GM19351 (cell line): ENCODE results near the gene IL3.

ENCODE experiments used
- ATAC-seq: cut with Tn5 transposase; IDR thresholded peaks from one replicate; pipeline ENCODE4 v1.9.1; 2021; ENCODE audit warnings: mild to moderate bottlenecking, moderate library complexity; ENCODE audit not compliant: unreplicated experiment

The IL3 gene

GRCh38 chr5:132060501-132061161 is at the start of gene IL3:
Gene IL3 (plus strand): TSS chr5:132060655. CDS start chr5:132060707, 52 bp downstream.
- ATAC-seq: no peak

GRCh38 chr5:132010989-132011621 is 49.4 kb upstream of the IL3 start:
- ATAC-seq: no peak

GRCh38 chr5:132011622-132012343 is 48.7 kb upstream of the IL3 start, which contains the start of gene ACSL6:
Gene ACSL6 (minus strand): TSS chr5:132011658. CDS start chr5:132011553, 105 bp downstream.
- ATAC-seq: no peak

GRCh38 chr5:132012371-132013005 is 48.0 kb upstream of the IL3 start:
- ATAC-seq: no peak

- ATAC-seq: no peak
Observed at GRCh38 chr5:132013006-132013689, 47.3 kb upstream of the IL3 start.

GRCh38 chr5:132013711-132014110 is 46.7 kb upstream of the IL3 start:
- no peak for ATAC-seq

- no peak for ATAC-seq
Observed at GRCh38 chr5:132016721-132017250, 43.7 kb upstream of the IL3 start.

- ATAC-seq: no peak
Observed at GRCh38 chr5:132017316-132017715, 43.1 kb upstream of the IL3 start.

- ATAC-seq: no peak
Observed at GRCh38 chr5:132017738-132018625, 42.5 kb upstream of the IL3 start.

GRCh38 chr5:132019337-132019736 is 41.1 kb upstream of the IL3 start:
- no peak for ATAC-seq

GRCh38 chr5:132019857-132020555 is 40.4 kb upstream of the IL3 start:
- ATAC-seq: peak; percentile 95

- peak; percentile 18 for ATAC-seq
Observed at GRCh38 chr5:132020568-132021339, 39.7 kb upstream of the IL3 start.

- no peak for ATAC-seq
Observed at GRCh38 chr5:132021654-132022053, 38.8 kb upstream of the IL3 start.

- ATAC-seq: no peak
Observed at GRCh38 chr5:132022737-132023136, 37.7 kb upstream of the IL3 start.

- ATAC-seq: no peak
Observed at GRCh38 chr5:132023258-132024116, 37.0 kb upstream of the IL3 start.

- no peak for ATAC-seq
Observed at GRCh38 chr5:132024117-132024435, 36.4 kb upstream of the IL3 start.

GRCh38 chr5:132024789-132025402 is 35.6 kb upstream of the IL3 start:
- ATAC-seq: no peak
